Renal pelvis (tissue), 4 donors: Measurements from ENCODE around the gene RAB12. TPM values are rescaled to one million over a fixed set of nuclear protein-coding genes. Genes with fewer than 3 reads are reported as not detected.

Source experiments
- DNase-seq: peaks from one replicate; pipeline ENCODE4 v3.0.0-alpha.2; 2013
- polyA plus RNA-seq, 3 donors: library from polyadenylated mRNA; unstranded; fragments of 120-200 nt; gene quantifications; one replicate each; pipeline ENCODE4 v1.2.1, GENCODE V29; 2013; ENCODE audit not compliant: insufficient read length in 3 of 3

Gene RAB12
- polyA plus RNA-seq, 3 donors: 37.3 to 48.1 (median 43.9) TPM

DNA sequence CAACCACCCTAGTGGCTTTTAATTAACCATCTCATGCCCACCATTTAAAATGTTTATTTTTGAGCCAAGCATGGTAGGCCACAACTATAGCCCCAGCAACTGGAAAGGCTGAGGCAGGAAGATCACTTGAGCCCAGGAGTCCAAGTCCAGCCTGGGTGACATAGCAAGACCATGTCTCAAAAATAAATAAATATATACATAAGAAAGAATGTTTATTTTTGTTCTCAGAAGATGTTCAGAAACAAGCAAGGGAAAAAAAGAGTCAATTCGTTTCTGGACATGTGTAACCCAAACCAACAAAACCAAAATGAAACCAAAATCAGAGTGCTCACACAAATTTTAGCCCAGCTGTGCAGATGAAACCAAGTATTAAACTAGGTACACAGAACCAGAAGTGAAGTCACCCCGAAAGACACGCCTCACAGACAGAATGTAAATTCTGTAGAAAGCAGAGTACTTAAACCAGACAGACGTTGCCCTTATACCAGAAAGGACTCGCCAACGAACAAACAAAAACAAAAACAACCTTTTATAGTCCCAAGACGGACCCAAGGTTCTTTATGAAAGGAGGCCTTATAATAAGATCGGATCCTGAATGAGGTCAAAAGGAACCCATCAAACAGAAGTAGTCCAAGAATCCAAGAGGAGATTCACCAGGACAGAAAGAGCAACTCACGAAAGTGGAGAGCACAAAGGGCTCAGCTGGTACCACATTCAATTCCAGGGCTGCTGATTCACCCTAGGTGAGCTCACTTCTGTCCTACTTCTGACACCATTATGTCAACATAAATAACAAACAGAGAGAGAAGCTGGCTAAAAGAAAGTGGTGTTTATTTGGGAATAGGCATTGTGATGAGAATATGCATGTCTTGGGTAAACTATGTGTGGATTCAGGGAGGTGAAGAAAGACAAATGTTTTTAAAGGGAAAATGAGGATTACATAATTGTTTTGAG, 64.3 kb downstream of the RAB12 start:
- no peak for DNase-seq

GRCh38 chr18:8675057-8675456, 65.8 kb downstream of the RAB12 start:
- DNase-seq: no peak

- DNase-seq: no peak
Measured at GRCh38 chr18:8681196-8681595, 72.0 kb downstream of the RAB12 start.

GRCh38 chr18:8684577-8684976, 75.3 kb downstream of the RAB12 start:
- DNase-seq: no peak

- no peak for DNase-seq
Measured at GRCh38 chr18:8685141-8685913, 76.1 kb downstream of the RAB12 start.

GRCh38 chr18:8685914-8686216, 76.6 kb downstream of the RAB12 start:
- DNase-seq: no peak

- DNase-seq: no peak
Measured at GRCh38 chr18:8686611-8687010, 77.4 kb downstream of the RAB12 start.

- DNase-seq: no peak
Measured at GRCh38 chr18:8688216-8688800, 79.1 kb downstream of the RAB12 start.

GRCh38 chr18:8688816-8689215, 79.6 kb downstream of the RAB12 start:
- no peak for DNase-seq

Other genes with a start within 250 kb of the RAB12 start
- gene MTCL1, start 96.1 kb downstream of the RAB12 start, polyA plus RNA-seq: 10 to 100 TPM; 15.2 to 37.5 (median 29.8) TPM